ENCODE data around the gene GTF2H2C. TPM values are rescaled to one million over a fixed set of nuclear protein-coding genes. Genes with fewer than 3 reads are reported as not detected.

GTF2H2C gene
- total and polyA plus RNA-seq, 2 of the 8 experiments (the other 6 are each of a cell fraction or from before 2014, with no cell fraction given), result 20.8 to 45.1 TPM

- H3K27me3 ChIP-seq (replicated peaks in 1 of 4; ENCODE audit: control insufficient read depth in 3 of 4, extremely low read depth in 1 of 4, insufficient read depth in 3 of 4, low read length in 3 of 4), result no peaks in the 10 kb centered on the region
- H4K8ac ChIP-seq (ENCODE audit: extremely low read depth, insufficient read depth, low read length), result no peak overlapping the region
- H3K4me2 ChIP-seq (ENCODE audit: insufficient read depth in 1 of 2, low read depth in 2 of 2, low read length in 2 of 2), result no peak overlapping the region
- H2BK15ac ChIP-seq (ENCODE audit: low read length), result no peak overlapping the region
- H2BK20ac ChIP-seq (ENCODE audit: low read length), result no peak overlapping the region
- 0 out of 2 replicates have a peak, but pooled peaks cover 2% of the 10 kb centered on the region for H3K79me1 ChIP-seq (ENCODE audit: low read depth, low read length)
- no peak overlapping the region for H3K27ac ChIP-seq (ENCODE audit: low read depth, low read length)
- H3K4ac ChIP-seq (replicated peaks; ENCODE audit: insufficient read length, low read depth, low read length), result no peak overlapping the region
- H2BK12ac ChIP-seq (ENCODE audit: low read depth, low read length), result no peak overlapping the region
- H3K36me3 ChIP-seq (ENCODE audit: control insufficient read depth in 2 of 4, insufficient read depth in 4 of 4, low read length in 3 of 4), result peaks cover 8 to 39% (median 22%) of the 10 kb centered on the region in 4 experiments; a peak in 6 of 8 replicates
- no peak overlapping the region for H3K18ac ChIP-seq (ENCODE audit: extremely low read depth, low read length)
- no peaks in the 10 kb centered on the region for H3K23me2 ChIP-seq (ENCODE audit: low read depth, low read length)
- no peak overlapping the region for H2AK5ac ChIP-seq (ENCODE audit: low read depth, low read length)
- WGBS, 2 experiments (ENCODE audit: extremely low coverage in 1 of 2, insufficient coverage in 1 of 2, insufficient read length in 1 of 2, insufficient replicate concordance in 2 of 2, low coverage in 1 of 2, low lambda C conversion rate in 2 of 2, missing lambda C conversion rate in 1 of 2), result 87% methylated on average over 2 of the region's 2 CpGs; no CpG with 5 or more reads in 1 of the 2 experiments
- H3K56ac ChIP-seq (replicated peaks; ENCODE audit: insufficient read length, low read depth, low read length), result no peak overlapping the region
- FAIRE-seq (no peak), DNase-seq (ENCODE audit: low read depth in 1 of 2, low spot score in 2 of 2) (no peak)
- no peak for TF ChIP-seq TAF7 (optimal IDR thresholded peaks at IDR 0.05; ENCODE audit: borderline replicate concordance, low read depth, low read length)
- TF ChIP-seq CEBPB (IDR thresholded peaks at IDR 0.05; ENCODE audit: low read depth, low read length), result no peak
- TF ChIP-seq JUN (IDR thresholded peaks at IDR 0.05; ENCODE audit: low read depth, low read length), result no peak
- no peak for TF ChIP-seq MAFK (IDR thresholded peaks at IDR 0.05; ENCODE audit: low read depth, low read length)
- TF ChIP-seq TBP (IDR thresholded peaks at IDR 0.05; ENCODE audit: low read depth, low read length), result no peak
- TF ChIP-seq CHD2 (IDR thresholded peaks at IDR 0.05; ENCODE audit: low read length), result no peak
- TF ChIP-seq SRF (IDR thresholded peaks at IDR 0.05; ENCODE audit: low read depth, low read length), result no peak
- TF ChIP-seq NRF1 (IDR thresholded peaks at IDR 0.05; ENCODE audit: low read depth, low read length), result no peak
- CTCF ChIA-PET (ENCODE audit: partially characterized antibody), result no interaction called here
- H2BK5ac ChIP-seq (ENCODE audit: low read depth, low read length), result no peak overlapping the region
- no peak overlapping the region for H2AFZ ChIP-seq (ENCODE audit: low read length)
- H3K4me3 ChIP-seq (ENCODE audit: extremely low read depth in 1 of 4, insufficient read depth in 2 of 4, low read depth in 3 of 4, low read length in 4 of 4), result no peak overlapping the region
- no peak overlapping the region for H2BK120ac ChIP-seq (replicated peaks; ENCODE audit: low read depth, low read length)
- POLR2A ChIA-PET (ENCODE audit: partially characterized antibody), result no interaction called here
- H3K14ac ChIP-seq (ENCODE audit: insufficient read length), result no peak overlapping the region
- H3K4me1 ChIP-seq (replicated peaks in 1 of 4; ENCODE audit: control insufficient read depth in 3 of 4, insufficient read depth in 4 of 4, low read length in 3 of 4), result no peaks in the 10 kb centered on the region
- H4K5ac ChIP-seq (ENCODE audit: insufficient read length, low read depth, low read length), result no peak overlapping the region
- H4K20me1 ChIP-seq (replicated peaks in 1 of 2; ENCODE audit: control insufficient read depth in 1 of 2, insufficient read depth in 2 of 2, low read length in 2 of 2), result no peaks in the 10 kb centered on the region
- peaks cover 0 to 6% of the 10 kb centered on the region in 2 experiments; a peak in 3 of 4 replicates for H3K79me2 ChIP-seq (ENCODE audit: control insufficient read depth in 1 of 2, insufficient read depth in 2 of 2, low read length in 2 of 2)
- H3K9ac ChIP-seq (replicated peaks in 1 of 4; ENCODE audit: extremely low read depth in 1 of 4, low read depth in 3 of 4, low read length in 3 of 4), result no peak overlapping the region
- H3K9me3 ChIP-seq (ENCODE audit: insufficient read depth in 2 of 2, low read depth in 1 of 2, low read length in 1 of 2), result peaks cover 4 to 14% of the 10 kb centered on the region in 2 experiments; a peak in 2 of 4 replicates
- no peak overlapping the region for H3K23ac ChIP-seq (ENCODE audit: insufficient read length)
- H4K91ac ChIP-seq (replicated peaks; ENCODE audit: insufficient read length, low read length), result no peak overlapping the region
Observed at GRCh38 chr5:69512740-69513260, 47.2 kb upstream of the GTF2H2C start.
